HG02884 (cell line): ENCODE results near the gene EPC2.

Source experiments
- ATAC-seq: cut with Tn5 transposase; IDR thresholded peaks from one replicate; pipeline ENCODE4 v1.9.1; 2021; ENCODE audit warnings: mild to moderate bottlenecking, moderate library complexity; ENCODE audit not compliant: unreplicated experiment

The EPC2 gene, protein sequence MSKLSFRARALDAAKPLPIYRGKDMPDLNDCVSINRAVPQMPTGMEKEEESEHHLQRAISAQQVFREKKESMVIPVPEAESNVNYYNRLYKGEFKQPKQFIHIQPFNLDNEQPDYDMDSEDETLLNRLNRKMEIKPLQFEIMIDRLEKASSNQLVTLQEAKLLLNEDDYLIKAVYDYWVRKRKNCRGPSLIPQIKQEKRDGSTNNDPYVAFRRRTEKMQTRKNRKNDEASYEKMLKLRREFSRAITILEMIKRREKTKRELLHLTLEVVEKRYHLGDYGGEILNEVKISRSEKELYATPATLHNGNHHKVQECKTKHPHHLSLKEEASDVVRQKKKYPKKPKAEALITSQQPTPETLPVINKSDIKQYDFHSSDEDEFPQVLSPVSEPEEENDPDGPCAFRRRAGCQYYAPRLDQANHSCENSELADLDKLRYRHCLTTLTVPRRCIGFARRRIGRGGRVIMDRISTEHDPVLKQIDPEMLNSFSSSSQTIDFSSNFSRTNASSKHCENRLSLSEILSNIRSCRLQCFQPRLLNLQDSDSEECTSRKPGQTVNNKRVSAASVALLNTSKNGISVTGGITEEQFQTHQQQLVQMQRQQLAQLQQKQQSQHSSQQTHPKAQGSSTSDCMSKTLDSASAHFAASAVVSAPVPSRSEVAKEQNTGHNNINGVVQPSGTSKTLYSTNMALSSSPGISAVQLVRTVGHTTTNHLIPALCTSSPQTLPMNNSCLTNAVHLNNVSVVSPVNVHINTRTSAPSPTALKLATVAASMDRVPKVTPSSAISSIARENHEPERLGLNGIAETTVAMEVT

DNA sequence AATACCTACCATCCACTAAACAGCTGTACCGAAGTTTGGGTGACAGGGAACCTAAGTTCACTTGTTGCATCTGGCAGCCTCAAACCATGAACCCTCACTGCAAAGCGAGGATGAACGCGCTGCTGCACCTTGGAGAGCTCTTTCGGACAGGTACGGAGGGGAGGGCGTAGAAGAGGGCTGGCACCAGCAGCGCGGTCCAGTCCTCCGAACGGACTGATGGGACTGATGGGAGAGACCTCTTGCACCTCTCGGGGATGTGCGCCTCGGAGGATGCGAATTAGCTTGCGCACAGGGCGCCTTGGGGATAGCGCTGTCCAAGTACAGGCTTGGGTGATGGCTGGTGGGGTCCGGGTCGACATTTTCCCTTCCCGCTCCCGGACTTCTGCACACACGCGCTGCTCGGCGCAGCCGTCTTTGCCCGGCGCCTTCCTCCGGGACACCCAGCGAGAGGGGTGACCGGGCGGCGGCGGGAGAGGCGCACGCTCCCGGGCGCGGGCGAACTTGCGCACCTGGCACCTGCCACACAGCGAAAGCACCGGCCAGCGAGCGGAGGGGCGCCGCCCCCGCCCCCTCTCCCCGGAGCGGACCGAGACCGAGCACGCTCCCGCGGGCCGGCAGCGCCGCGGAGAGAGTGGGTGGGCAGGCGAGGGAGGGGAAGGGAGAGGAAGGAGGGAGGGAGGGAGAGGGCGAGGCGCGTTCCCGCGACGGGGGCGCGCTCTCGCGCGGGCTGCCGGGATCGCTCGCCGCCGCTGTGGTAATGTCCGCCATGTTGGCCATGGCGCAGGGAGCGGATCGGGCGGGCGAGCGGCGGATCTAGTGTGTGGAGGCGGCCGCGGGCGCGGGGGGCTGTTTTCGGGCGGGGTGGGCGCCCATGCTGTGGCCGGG, at the start of gene EPC2:
Gene EPC2 (plus strand): TSS at position 754 of the 885 bp plus-strand sequence. CDS start 267 bp downstream, outside the sequence.
- peak; percentile 42 for ATAC-seq

DNA sequence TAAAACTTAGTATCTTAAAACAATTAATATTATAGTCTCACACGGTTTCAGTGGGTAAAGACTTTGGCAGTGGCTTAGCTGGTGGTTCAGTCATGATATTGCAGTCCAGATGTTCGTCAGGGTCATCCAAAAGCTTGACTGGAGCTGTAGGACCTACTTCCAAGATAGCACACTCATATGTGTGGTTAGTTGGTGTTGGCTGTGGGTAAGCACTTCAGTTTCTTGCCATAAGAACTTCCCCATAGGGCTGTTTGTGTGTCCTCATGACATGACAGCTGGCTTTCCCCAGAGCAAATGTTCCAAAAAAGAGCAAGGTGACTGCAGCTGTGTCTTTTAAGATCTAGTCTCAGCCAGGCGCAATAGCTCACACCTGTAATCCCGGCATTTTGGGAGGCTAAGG, 48.5 kb upstream of the EPC2 start:
- ATAC-seq: no peak

DNA sequence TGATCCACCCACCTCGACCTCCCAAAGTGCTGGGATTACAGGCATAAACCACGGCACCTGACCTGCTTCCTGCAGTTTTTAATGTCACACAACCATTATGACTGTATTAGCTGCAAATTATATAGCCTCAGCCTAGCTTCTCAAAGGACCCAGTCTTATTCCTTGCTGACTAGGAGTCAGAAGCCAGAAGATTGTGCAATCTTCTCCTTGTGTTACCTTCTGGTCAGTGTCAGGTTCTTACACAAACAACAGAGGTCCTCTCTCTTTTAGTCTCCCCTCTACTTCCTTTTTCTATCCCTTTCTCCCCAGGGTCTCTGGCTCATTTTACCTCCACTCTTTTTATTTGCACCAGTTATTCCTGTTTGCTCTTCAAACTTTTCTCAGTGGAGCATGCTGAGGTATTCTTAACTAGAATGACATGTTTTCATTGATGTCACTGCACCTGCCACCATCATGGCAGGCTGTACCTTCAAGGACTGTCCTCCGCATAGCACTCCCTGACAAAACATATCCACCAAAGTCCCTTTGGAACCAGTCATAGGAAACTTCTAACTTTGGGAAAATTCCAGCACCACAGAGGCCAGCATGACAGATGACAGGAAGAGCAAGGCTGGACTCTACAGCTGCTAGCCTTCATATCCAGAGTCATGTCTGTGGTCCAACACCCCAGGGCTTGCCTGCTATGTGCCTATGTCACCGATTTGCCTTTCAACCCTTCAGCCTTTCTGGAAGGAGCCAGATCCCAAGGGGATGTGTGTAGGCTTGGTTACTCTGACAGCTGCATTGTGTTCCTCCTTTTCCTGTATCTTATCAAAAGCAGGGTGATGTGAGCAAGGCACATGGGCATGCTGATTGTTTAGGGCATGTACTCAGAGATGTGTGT, 45.2 kb upstream of the EPC2 start:
- ATAC-seq: no peak

DNA sequence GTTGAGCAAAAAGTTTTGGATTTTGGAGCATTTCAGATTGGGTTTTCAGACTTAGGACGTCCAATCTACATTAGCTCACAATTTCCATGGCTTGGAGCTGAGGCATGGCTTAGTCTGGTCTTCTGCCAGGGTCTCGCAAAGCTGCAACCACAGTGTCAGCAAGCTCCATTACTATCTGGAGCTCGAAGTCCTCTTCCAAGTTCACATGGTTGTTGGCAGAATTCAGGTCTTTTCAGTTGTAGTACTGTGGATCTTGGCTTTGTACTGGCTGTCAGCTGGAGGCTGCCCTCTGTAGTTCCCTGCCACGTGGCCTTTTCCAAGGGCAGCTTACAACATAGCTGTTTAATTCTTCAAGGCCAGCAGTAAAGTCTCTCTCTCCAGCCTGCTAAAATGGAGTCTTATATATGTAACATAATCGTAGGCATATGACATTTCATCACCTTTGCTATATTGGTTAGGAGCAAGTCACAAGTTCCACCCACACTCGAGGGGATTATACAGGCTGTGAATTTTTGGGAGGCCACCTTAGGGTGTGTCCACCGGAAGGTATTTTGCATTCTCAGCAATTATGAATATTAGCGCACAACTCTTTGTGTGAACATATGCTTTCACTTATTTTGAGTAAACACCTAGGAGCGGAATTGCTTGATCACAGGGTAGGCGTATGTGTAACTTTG, 41.5 kb upstream of the EPC2 start:
- ATAC-seq: no peak

DNA sequence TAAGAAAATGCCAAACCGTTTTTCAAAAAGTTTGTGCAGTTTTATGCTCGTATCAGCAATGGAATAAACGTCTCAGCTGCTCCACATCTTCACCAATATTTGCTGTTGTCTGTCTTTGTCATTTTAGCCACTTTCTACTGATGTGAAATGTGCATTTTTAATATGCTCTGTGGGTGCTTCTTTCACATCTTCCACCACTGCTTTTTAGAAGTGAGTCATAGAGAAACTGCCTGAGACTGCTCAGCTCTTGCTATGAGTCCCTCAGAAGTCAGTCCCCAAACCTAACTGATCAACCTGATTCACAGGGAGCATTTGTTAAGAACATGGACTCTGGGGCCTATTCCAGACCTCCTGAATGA, 41.0 kb upstream of the EPC2 start:
- peak; percentile 99 for ATAC-seq

DNA sequence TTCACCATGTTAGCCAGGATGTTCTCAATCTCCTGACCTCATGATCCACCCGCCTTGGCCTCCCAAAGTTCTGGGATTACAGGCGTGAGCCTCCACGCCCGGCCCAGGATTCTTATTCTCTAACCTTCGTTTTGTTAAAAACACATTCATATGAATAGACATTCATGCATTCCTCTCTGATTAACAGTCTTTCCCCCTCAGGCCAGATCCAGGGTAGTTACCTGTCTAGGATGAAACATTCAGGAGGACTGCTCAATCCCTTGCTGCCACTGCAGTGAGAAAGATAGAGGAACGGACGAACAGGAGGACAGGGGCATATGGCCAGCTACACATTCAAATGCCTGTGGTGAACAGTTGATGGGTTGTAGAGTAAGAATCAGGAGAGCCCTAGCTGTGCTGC, 39.6 kb upstream of the EPC2 start:
- ATAC-seq: no peak

DNA sequence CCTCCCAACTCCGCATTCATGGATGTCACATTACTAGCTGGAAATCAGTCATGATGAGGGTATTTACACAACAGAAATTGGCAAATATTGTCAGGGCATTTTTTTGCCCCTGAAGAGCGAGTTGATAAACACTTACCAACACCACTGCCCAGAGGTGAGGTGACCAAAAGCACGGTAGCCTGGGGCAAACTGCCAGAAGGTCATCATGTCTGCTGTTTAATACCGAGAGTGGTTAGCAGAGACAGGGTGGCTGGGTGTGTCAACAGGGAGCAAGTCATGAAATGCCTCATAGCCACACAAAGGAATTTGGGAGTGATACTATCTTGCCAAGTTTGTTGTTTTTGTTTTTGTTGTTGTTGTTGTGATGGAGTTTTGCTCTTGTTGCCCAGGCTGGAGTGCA, 37.0 kb upstream of the EPC2 start:
- no peak for ATAC-seq

DNA sequence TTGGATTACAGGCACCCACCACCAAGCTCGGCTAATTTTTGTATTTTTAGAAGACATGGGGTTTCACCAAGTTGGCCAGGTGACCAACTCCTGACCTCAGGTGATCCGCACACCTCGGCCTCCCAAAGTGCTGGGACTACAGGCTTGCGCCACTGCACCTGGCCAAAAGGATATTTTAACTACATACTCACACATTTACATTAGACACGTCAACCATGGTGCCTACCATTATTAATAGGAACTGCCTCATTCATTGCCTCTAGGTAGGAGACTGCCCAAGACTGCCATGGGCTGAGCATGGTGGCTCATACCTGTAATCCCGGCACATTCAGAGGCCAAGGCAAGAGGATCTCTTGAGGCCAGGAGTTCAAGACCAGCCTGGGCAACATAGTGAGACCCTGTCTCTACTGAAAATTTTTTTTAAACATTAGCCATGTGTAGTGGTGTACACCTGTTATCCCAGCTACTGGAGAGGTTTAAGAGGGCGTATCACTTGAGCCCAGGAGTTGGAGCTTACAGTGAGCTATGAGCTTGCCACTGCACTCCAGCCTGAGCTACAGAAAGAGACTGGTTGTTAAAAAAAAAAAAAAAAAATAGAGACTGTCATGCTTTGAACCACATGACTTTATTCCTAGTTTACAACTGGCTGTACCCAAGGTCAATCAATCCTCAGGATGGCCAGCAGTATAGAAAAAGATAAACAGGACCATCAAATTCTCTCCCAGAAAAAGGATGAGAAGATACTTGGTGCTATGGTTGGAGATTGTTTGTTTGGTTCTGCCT, 31.1 kb upstream of the EPC2 start:
- no peak for ATAC-seq

DNA sequence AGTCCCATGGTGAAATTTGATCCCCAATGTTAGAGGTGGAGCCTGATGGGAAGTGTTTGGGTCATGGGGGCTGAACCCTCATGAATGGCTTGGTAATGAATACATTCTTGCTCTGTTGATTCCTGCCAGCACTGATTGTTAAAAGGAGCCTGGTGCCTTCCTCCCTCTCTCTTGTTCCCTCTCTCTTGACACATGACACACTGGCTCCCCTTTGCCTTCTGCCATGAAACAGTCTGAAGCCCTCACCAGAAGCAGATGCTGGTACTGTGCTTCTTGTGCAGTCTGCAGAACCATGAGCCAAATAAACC, 30.6 kb upstream of the EPC2 start:
- ATAC-seq: peak; percentile 22

DNA sequence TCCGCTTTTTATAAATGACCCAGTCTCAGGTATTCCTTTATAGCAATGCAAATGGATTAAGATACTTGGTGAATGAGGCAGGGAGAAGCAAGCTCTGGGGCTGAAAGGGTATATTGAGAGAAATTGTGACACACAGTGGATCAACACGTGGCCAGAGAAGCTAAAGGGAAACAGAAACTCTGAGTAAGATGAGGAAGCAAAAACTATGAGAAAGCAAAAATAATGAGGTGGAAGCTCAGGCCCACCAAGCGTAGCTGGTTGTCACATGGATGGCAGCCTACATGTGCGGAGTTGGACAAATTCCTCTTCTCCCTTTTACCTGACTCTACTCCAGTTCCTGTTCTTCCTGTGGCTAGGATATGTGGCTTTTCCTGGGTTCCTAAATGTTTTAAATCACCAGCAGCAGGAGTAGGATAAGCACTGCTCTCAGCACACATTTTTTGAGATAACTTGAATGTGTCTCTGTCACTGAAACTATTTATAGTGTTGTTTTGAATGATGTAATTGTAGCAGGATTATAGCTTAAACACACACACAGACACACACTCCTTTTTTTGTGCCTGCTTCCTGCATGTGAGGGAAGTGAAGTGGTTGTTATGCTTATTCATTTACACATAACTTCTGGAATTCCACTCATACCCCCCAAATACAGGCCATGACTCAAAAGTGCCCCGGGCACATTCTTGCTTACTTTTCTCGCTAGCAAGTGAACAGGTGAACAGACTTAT, 30.1 kb upstream of the EPC2 start:
- ATAC-seq: peak; percentile 94

DNA sequence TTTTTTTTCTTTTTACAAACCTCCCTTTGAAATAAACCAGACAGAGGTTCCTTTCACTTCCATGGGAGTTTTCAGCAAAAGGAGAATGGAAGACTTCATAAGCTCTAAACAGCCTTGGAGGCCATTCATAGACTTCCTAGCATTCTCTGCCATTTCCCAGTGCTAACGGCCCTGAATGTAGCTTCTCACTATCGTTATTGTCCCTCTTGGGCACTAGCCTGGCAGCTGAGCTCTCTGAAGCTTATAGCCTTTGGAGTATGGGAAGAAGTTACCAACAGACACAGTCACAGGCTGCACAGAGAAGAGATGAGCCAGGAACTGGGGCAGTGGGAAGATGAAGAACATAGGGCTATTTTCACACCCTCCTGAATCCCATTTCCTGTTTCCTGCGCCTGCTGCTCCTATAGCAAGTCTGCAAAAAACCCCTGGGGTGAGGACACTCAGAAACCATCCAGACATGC, 29.1 kb upstream of the EPC2 start:
- no peak for ATAC-seq

DNA sequence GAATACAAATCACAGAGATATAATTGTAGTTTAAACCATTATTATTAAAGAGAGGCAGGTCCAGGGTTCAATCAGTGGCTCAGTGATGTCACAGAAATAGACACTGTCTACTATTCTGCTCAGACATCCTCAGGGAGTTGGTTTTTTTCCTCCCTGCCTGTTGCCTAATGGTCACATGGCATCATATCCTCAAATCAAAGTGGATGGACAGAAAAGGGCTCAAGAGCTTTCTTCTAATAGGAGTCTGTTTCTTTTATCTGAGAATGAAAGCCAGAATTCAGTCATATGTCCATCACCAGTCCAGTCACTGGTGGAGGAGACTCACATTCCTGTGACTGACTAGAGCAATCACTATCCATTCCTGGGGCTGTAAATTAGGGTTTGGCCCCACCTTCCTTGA, 27.9 kb upstream of the EPC2 start:
- no peak for ATAC-seq

DNA sequence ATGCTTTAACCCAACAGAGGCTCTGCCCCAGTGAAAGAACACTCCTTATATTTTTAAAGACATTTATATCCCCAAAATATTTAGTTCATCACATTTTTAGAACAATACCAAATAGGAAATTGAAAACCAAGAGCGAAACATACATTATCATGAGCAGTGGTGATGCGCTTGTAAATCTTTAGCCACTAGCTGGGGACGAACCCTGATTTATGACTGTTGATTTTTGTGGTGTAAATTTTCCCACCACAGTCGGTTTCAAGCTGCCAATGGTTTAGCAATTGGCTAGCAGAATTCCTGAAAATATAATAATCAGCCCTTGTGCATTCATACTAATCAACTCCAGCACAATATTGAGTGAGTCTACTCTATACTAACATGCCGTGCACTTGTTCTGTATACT, 27.3 kb upstream of the EPC2 start:
- ATAC-seq: no peak

DNA sequence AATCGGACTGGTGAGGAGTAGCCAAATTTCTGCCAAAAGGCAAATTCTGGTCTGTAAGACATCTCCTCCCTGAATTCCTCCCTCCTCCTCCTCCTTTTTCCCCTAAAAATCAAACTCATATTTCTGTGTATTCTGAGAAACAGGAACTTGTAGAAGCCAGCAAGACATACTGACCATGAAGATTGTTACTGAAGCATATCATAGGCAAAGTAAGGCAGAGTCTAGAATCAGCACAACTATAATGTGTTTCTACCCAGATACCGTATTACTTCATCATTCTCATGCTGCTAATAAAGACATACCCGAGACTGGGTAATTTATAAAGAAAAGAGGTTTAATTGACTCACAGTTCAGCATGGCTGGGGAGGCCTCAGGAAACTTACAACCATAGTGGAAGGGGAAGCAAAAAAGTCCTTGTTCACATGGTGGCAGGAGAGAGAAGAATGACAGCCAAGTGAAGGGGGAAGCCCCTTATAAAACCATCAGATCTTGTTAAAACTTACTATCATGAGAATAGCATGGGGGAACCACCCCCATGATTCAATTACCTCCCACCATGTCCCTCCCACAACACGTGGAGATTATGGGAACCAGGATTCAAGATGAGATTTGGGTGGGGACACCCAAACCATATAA, 24.9 kb upstream of the EPC2 start:
- ATAC-seq: peak; percentile 48

DNA sequence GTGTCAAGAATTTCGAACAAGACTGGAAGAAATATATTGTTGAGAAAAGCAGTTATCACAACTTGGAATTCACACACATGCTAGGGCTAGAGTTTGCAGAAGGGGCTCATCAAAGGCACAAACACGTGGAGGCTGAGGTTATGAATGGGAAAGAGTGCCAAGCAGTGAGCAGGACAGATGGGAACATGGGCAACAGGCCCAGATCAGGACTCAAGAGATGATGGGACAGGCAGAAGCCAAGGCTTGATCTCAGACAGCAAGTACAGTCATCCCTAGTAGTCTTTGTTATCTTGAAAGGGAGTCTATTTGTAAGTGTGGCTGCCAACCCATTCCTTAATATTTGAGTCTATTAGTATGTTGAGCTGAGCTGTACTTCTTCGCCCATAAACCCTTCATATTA, 22.2 kb upstream of the EPC2 start:
- ATAC-seq: no peak

DNA sequence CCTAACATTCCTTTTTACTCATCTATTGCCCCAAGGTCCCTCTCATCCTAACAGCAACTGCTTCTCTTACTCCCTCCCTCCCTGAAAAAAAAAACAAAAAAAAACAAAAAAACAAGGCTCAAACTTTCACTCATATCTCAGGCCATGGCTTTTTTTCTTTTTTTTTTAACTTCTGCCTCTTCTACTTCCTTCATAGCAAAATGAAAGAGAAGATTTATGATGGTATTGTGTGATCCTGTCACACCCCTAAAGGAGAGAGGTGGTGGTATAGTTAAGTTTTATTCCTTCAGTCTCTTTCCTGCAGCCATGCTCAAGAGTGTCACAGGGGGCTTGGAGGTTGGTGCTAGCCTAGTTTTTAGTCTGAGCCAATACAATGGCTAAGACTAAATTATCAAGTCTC, 21.5 kb upstream of the EPC2 start:
- ATAC-seq: no peak

DNA sequence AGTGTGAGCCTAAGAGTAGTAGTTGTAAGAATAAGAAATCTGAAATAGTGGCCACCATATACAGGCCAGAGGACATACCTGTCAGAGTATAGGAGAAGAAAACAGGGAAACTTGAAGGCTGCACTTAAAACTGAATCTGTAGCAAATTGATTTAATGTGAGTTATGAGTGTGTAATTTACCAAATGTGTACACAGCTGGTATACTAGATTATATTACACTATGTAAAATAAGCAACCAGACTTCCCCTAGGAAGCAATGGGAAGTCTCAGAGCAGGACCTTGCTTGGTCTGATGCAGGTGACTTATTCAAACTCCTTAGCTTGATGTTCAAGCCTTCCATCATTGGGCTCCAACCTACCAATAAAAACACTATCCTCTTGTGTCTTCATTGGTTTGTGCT, 17.3 kb upstream of the EPC2 start:
- ATAC-seq: no peak

DNA sequence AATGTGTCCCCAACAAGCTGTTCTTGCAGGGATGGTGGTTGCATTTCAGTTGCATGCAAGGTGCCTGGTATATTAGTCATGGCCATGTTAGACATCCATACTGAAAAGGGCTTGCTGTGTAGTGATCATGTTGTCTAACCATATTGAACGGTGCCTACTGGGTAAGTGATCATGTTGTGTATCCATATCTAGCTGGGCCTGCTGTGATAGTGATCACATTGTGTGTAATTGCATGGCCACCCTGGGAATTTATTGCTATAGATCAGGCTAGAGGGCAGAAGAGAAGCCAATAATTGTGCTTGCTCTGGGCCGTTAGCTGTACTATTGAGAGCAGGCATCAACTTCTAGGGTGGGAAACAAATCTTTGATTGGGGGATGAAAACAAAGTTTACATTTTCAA, 9.8 kb upstream of the EPC2 start:
- no peak for ATAC-seq
